Measurements from ENCODE around the gene AGT. TPM values are rescaled to one million over a fixed set of nuclear protein-coding genes. Genes with fewer than 3 reads are reported as not detected.
"Not testable (repeated sequence)": the region's sequence is repeated elsewhere in the genome, so short reads cannot be mapped to it uniquely, and the experiment has no call there.

The AGT gene
- total RNA-seq, 2 experiments from 2014 or later = not detected

DNA sequence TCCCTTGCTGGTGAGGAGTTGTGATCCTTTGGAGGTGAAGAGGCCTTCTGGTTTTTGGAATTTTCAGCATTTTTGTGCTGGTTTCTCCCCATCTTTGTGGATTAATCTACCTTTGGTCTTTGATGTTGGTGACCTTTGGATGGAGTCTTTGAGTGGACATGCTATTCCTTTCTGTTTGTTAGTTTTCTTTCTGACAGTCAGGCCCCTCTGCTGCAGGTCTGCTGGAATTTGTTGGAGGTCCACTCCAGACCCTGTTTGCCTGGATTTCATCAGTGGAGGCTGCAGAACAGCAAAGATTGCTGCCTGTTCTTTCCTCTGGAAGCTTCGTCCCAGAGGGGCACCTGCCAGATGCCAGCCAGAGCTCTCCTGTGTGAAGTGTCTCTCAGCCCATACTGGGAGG is 55.8 kb downstream of the AGT start:
- POLR2A ChIA-PET, H3K27ac Mint-ChIP-seq, H3K4me1 Mint-ChIP-seq, H3K9me3 Mint-ChIP-seq, H3K4me3 Mint-ChIP-seq, DNase-seq, H3K27me3 Mint-ChIP-seq: not testable (repeated sequence)
- CTCF ChIA-PET = interaction anchor here (0.6 to 1.3 kb wide), 2 partner anchors 15 to 222 kb away, joined by 3 read pairs; no protein-coding TSS in a partner anchor
- H3K36me3 Mint-ChIP-seq (ENCODE audit: low read depth) = peaks cover 23% of the 10 kb centered on the region

DNA sequence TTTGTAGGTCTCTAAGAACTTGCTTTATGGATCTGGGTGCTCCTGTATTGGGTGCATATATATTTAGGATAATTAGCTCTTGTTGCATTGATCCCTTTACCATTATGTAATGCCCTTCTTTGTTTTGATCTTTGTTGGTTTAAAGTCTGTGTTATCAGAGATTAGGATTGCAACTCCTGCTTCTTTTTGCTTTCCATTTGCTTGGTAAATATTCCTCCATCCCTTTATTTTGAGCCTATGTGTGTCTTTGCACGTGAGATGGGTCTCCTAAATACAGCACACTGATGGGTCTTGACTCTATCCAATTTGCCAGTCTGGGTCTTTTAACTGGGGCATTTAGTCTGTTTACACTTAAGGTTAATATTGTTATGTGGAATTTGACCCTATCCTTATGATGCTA is 57.2 kb downstream of the AGT start:
- CTCF ChIA-PET = interaction anchor here (0.6 kb wide), 1 partner anchor 180 kb away, joined by 4 read pairs; no protein-coding TSS in a partner anchor
- H3K4me3 Mint-ChIP-seq, POLR2A ChIA-PET, H3K27me3 Mint-ChIP-seq, H3K4me1 Mint-ChIP-seq, H3K27ac Mint-ChIP-seq, H3K9me3 Mint-ChIP-seq, DNase-seq: not testable (repeated sequence)
- peaks cover 20% of the 10 kb centered on the region for H3K36me3 Mint-ChIP-seq (ENCODE audit: low read depth)

Other genes starting within 250 kb of the AGT start
- 10 to 100 TPM; 27.1 to 27.3 TPM for gene COG2, start 71.6 kb downstream of the AGT start, total RNA-seq
- gene CAPN9, start 33.3 kb upstream of the AGT start, total RNA-seq = not detected
- 1 to 10 TPM; 2.0 to 2.4 TPM for gene C1orf198, start 154.4 kb upstream of the AGT start, total RNA-seq

Measured in activated CD4-positive, alpha-beta T cell treated with anti-CD3 and anti-CD28 coated beads, Interleukin-2, amount 10 ng/mL, durations not matched to agents 7 days and 5 days (primary cell).